ENCODE results near the gene PHLDA1. TPM values are rescaled to one million over a fixed set of nuclear protein-coding genes. Genes with fewer than 3 reads are reported as not detected.

The PHLDA1 gene
- total and polyA plus RNA-seq, 2 donors (not counting 3 experiments of a cell fraction or from before 2014, with no cell fraction given): 14.1 to 30.8 TPM

GRCh38 chr12:76032043-76032981 lies 736 bp upstream of the PHLDA1 start:
- Histone ChIP-seq H3K9ac (replicated peaks; ENCODE audit: extremely low read depth, insufficient read depth, low read length) (peak overlapping the region; percentile 99), H3K36me3 (ENCODE audit: control insufficient read depth in 2 of 2, extremely low read depth in 1 of 2, insufficient read depth in 2 of 2, low read length in 2 of 2) (peaks cover 0 to 8% of the 10 kb centered on the region in 2 experiments), H4K20me1 (replicated peaks; ENCODE audit: control insufficient read depth, extremely low read depth, insufficient read depth, low read length) (no peaks in the 10 kb centered on the region), H3K27me3 (ENCODE audit: control insufficient read depth in 2 of 2, insufficient read depth in 2 of 2, low read length in 2 of 2) (no peaks in the 10 kb centered on the region), H3K9me1 (replicated peaks; ENCODE audit: control insufficient read depth, extremely low read depth, insufficient read depth, low read length) (no peaks in the 10 kb centered on the region), H3K4me3 (replicated peaks in 1 of 3; ENCODE audit: insufficient read depth in 1 of 3, low read depth in 1 of 3, low read length in 3 of 3) (peak overlapping the region; percentile 26 to 82 (median 31)), H3K9me3 (replicated peaks; ENCODE audit: control insufficient read depth, insufficient read depth, low read length) (no peaks in the 10 kb centered on the region), H3K79me2 (ENCODE audit: control insufficient read depth, insufficient read depth, low read length) (peaks cover 37% of the 10 kb centered on the region), H3K4me1 (ENCODE audit: control insufficient read depth, extremely low read depth, insufficient read depth, low read length) (peaks cover 22% of the 10 kb centered on the region), H3K27ac (ENCODE audit: insufficient read depth, low read depth, low read length) (peak overlapping the region; percentile 87), H3K4me2 (ENCODE audit: insufficient read depth, low read length) (peak overlapping the region; percentile 64), H2AFZ (ENCODE audit: low read depth, low read length) (peak overlapping the region; percentile 30)
- POLR2A ChIA-PET: interaction anchor here (0.6 to 3.3 kb wide), 25 partner anchors 13 to 548 kb away, joined by 3 to 20 read pairs (median 4); no protein-coding TSS in a partner anchor
- FAIRE-seq: no peak
- no peak for TF ChIP-seq MAX (IDR thresholded peaks at IDR 0.05; ENCODE audit: insufficient read depth, insufficient read length)
- no peak for TF ChIP-seq CTCF (IDR thresholded peaks at IDR 0.05; ENCODE audit: extremely low read depth in 1 of 2, insufficient read depth in 1 of 2, low read depth in 1 of 2, low read length in 2 of 2)
- TF ChIP-seq FOS (IDR thresholded peaks at IDR 0.05; ENCODE audit: borderline replicate concordance, insufficient read depth, low read length): no peak
- TF ChIP-seq POLR2A (IDR thresholded peaks at IDR 0.05; ENCODE audit: low read depth, low read length): no peak
- TF ChIP-seq GATA2 (IDR thresholded peaks at IDR 0.05; ENCODE audit: insufficient read depth, insufficient read length, low read depth, low read length): no peak
- no peak for TF ChIP-seq POLR2AphosphoS5 (IDR thresholded peaks at IDR 0.05; ENCODE audit: insufficient read depth, low read depth, low read length)
- TF ChIP-seq JUN (IDR thresholded peaks at IDR 0.05; ENCODE audit: borderline replicate concordance, insufficient read depth, insufficient read length, low read depth): no peak
- no peak for TF ChIP-seq MYC (IDR thresholded peaks at IDR 0.05; ENCODE audit: low read depth, low read length)
- no peak for TF ChIP-seq EZH2 (IDR thresholded peaks at IDR 0.05; ENCODE audit: borderline replicate concordance, low read depth, low read length, severe bottlenecking)
- BruUV-seq (replicated peaks): TSS peak; percentile 50
- dilution Hi-C loops (cut with MboI; ENCODE audit: extremely low pct_ligation_motif_present, low sequenced_read_pairs): loop anchor here (25.0 kb wide), 1 partner anchor 520 kb away; the partner anchor contains the start of gene KRR1
- CTCF ChIA-PET: interaction anchor here (0.6 to 6.6 kb wide), 40 partner anchors 11 to 547 kb away, joined by 3 to 95 read pairs (median 4); partner anchors contain the start of gene BBS10
- intact Hi-C loops (cut with micrococcal nuclease): loop anchor here (5.0 to 10.0 kb wide), 2 partner anchors 248 to 395 kb away; no protein-coding TSS in a partner anchor
- DNase-seq (ENCODE audit: low read depth, low spot score): peak; percentile 74
